ENCODE data around the gene DUS4L. TPM values are rescaled to one million over a fixed set of nuclear protein-coding genes. Genes with fewer than 3 reads are reported as not detected.
A peak's percentile ranks its signal among the peaks of the same experiment; 100 is the strongest.

The DUS4L gene
- total RNA-seq, 1 experiment from 2014 or later, result 16.3 TPM

GRCh38 chr7:107582875-107583274 lies 19.1 kb downstream of the DUS4L start:
- intact Hi-C loops (cut with micrococcal nuclease), result loop anchor here (5.0 kb wide), 1 partner anchor 159 kb away; the partner anchor contains the start of gene CBLL1
- peak; percentile 11 for DNase-seq (ENCODE audit: unreplicated experiment)
- peaks cover 16% of the 10 kb centered on the region for H3K36me3 Mint-ChIP-seq (ENCODE audit: insufficient read depth, unreplicated experiment)
- CTCF ChIA-PET, result no interaction called here
- peak overlapping the region; percentile 60 for H3K4me3 Mint-ChIP-seq (ENCODE audit: unreplicated experiment)
- peaks cover 20% of the 10 kb centered on the region for H3K4me1 Mint-ChIP-seq (ENCODE audit: insufficient read depth, unreplicated experiment)
- no peaks in the 10 kb centered on the region for H3K9me3 Mint-ChIP-seq (ENCODE audit: unreplicated experiment)
- no peak for TF ChIP-seq CTCF (IDR thresholded peaks at IDR 0.05; ENCODE audit: unreplicated experiment)
- BruUV-seq (replicated peaks), result no TSS peak
- POLR2A ChIA-PET, result interaction anchor here (0.7 to 6.3 kb wide), 5 partner anchors 11 to 160 kb away, joined by 3 to 47 read pairs (median 7); partner anchors contain the start of genes CBLL1, COG5 and DUS4L
- peak overlapping the region; percentile 40 for H3K27ac Mint-ChIP-seq (ENCODE audit: low read depth, unreplicated experiment)
- no peaks in the 10 kb centered on the region for H3K27me3 Mint-ChIP-seq (ENCODE audit: insufficient read depth, unreplicated experiment)

DNA sequence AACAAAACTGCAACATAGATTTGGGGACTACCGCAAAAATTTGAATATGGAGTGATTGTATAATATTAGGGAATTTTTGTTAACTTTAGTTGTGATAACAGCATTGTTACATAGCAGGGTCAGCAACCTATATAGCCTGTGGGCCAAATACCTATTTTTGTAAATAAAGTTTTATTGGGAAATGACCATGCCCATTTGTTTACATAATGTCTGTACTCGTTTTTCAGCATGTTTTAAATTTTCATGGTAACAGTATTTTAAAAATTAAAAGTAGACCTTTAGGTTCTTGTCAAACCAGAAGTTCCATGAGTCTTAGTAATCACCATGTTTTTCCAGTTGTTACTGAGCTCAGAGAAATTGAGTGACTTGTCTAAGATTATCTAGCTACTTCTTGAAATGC lies 20.9 kb downstream of the DUS4L start:
- Mint-ChIP-seq H3K27me3 (ENCODE audit: insufficient read depth, unreplicated experiment) (no peaks in the 10 kb centered on the region), H3K36me3 (ENCODE audit: insufficient read depth, unreplicated experiment) (peaks cover 16% of the 10 kb centered on the region), H3K4me1 (ENCODE audit: insufficient read depth, unreplicated experiment) (peaks cover 25% of the 10 kb centered on the region), H3K4me3 (ENCODE audit: unreplicated experiment) (no peak overlapping the region), H3K27ac (ENCODE audit: low read depth, unreplicated experiment) (no peak overlapping the region), H3K9me3 (ENCODE audit: unreplicated experiment) (no peaks in the 10 kb centered on the region)
- DNase-seq (ENCODE audit: unreplicated experiment), result no peak
- no TSS peak for BruUV-seq (replicated peaks)
- intact Hi-C loops (cut with micrococcal nuclease), result loop anchor here (5.0 kb wide), 1 partner anchor 158 kb away; the partner anchor contains the start of gene CBLL1
- CTCF ChIA-PET, result interaction anchor here (0.6 to 0.8 kb wide), 2 partner anchors 13 to 122 kb away, joined by 3 read pairs; no protein-coding TSS in a partner anchor
- POLR2A ChIA-PET, result interaction anchor here (1.1 to 6.3 kb wide), 3 partner anchors 9 to 20 kb away, joined by 3 to 47 read pairs (median 43); partner anchors contain the start of genes COG5 and DUS4L
- no peak for TF ChIP-seq CTCF (IDR thresholded peaks at IDR 0.05; ENCODE audit: unreplicated experiment)

DNA sequence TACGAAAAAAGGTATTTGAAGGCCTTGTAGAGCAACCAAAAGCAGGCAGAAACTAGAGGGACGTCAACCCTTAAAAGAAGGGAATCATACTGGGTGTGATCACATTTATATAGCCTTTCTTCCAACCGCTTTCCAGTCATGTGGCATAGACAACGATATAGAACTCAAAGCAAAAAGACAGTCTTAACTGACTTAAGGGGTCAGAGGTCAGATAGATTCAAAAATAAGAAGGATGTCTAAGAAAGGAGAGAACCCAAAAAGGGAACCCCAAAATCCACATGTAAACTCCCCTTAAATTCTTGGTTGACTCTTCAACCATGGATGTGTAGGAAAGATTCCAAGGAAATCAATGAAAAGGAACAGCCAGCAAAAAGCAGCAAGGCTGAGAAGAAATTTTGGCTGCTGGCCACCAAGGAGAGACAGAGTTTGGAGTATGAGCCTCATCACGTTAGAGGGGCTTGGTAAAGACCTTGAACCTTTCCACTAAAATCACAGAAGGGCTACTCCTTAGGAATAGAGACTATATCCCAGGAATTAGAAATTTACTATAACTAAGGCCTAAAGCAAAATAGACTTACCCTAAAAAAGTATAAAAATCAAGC lies 24.9 kb downstream of the DUS4L start:
- H3K27me3 Mint-ChIP-seq (ENCODE audit: insufficient read depth, unreplicated experiment), result no peaks in the 10 kb centered on the region
- no peak for TF ChIP-seq CTCF (IDR thresholded peaks at IDR 0.05; ENCODE audit: unreplicated experiment)
- peaks cover 16% of the 10 kb centered on the region for H3K36me3 Mint-ChIP-seq (ENCODE audit: insufficient read depth, unreplicated experiment)
- H3K4me3 Mint-ChIP-seq (ENCODE audit: unreplicated experiment), result no peak overlapping the region
- intact Hi-C loops (cut with micrococcal nuclease), result no loop called here
- DNase-seq (ENCODE audit: unreplicated experiment), result no peak
- CTCF ChIA-PET, result no interaction called here
- H3K4me1 Mint-ChIP-seq (ENCODE audit: insufficient read depth, unreplicated experiment), result peaks cover 14% of the 10 kb centered on the region
- no TSS peak for BruUV-seq (replicated peaks)
- POLR2A ChIA-PET, result no interaction called here
- H3K27ac Mint-ChIP-seq (ENCODE audit: low read depth, unreplicated experiment), result no peak overlapping the region
- H3K9me3 Mint-ChIP-seq (ENCODE audit: unreplicated experiment), result no peaks in the 10 kb centered on the region

DNA sequence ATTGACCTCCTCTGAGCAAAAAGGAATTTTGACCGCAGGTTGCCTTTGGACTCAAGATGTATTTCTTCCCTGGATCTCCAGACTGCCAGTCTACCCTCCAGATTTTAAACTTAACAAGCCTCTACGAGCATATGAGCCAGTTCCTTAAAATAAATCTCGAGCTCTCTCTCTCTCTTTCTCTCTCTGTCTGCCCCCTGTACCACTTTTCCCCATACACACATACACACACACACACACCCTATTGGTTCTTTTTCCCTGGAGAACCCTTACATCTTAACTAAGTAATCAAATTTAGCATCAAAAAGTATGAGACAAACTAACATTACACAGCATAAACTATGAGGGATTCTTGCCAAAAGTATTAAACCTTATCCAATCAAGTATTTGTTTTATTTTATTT lies 27.6 kb downstream of the DUS4L start:
- no TSS peak for BruUV-seq (replicated peaks)
- no peaks in the 10 kb centered on the region for H3K9me3 Mint-ChIP-seq (ENCODE audit: unreplicated experiment)
- ChIA-PET CTCF (no interaction called here), POLR2A (interaction anchor here (0.6 kb wide), 1 partner anchor 26 kb away, joined by 3 read pairs; no protein-coding TSS in a partner anchor)
- no peak overlapping the region for H3K4me3 Mint-ChIP-seq (ENCODE audit: unreplicated experiment)
- TF ChIP-seq CTCF (IDR thresholded peaks at IDR 0.05; ENCODE audit: unreplicated experiment), result no peak
- H3K27ac Mint-ChIP-seq (ENCODE audit: low read depth, unreplicated experiment), result no peak overlapping the region
- H3K27me3 Mint-ChIP-seq (ENCODE audit: insufficient read depth, unreplicated experiment), result no peaks in the 10 kb centered on the region
- H3K36me3 Mint-ChIP-seq (ENCODE audit: insufficient read depth, unreplicated experiment), result peaks cover 16% of the 10 kb centered on the region
- DNase-seq (ENCODE audit: unreplicated experiment), result no peak
- intact Hi-C loops (cut with micrococcal nuclease), result no loop called here
- H3K4me1 Mint-ChIP-seq (ENCODE audit: insufficient read depth, unreplicated experiment), result peaks cover 26% of the 10 kb centered on the region

Measured in MCF 10A (cell line).